SIG-M5 (cell line): ENCODE data around the gene FRRS1L.

Source experiments
- DNase-seq: peaks from one replicate; lab custom pipeline; 2025; lab: John Stamatoyannopoulos, UW

Gene FRRS1L

DNA sequence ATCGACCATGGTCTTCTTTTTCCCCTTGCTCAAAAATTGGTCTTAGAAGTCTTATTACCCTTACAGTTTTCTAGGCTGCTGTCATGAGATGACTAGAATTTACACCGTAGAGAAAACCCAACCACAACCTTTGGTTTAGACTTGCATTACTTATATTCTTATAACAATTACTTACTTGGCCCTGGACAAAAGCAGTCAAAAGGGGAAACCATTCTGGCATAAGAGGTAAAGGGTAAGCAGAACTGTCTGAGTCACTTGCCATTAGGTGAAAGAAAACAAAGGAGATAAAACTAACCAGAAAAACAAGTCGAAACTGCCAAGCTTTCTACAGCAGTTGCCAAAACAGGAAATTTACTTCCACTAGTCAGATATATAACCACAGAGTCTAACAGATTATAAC lies 65.2 kb downstream of the FRRS1L start:
- DNase-seq = no peak

DNA sequence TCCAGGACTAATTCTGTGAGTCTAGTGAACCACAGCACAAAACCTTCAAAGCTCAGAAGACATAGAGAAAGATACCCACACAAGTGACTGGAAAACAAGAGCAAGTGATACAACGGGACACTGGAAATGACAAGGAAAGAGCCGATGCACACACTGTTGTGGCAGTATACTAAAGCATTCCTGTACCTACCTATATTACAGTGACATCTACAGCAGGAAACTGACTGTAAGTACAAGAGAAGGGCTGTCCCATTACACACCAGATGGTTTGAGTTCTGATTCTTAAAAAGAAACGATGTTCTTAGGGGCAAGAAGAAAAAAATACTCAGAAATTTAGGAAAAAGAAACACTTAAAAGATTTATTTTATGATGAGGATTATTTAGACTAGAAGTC lies 65.8 kb downstream of the FRRS1L start:
- DNase-seq = no peak

DNA sequence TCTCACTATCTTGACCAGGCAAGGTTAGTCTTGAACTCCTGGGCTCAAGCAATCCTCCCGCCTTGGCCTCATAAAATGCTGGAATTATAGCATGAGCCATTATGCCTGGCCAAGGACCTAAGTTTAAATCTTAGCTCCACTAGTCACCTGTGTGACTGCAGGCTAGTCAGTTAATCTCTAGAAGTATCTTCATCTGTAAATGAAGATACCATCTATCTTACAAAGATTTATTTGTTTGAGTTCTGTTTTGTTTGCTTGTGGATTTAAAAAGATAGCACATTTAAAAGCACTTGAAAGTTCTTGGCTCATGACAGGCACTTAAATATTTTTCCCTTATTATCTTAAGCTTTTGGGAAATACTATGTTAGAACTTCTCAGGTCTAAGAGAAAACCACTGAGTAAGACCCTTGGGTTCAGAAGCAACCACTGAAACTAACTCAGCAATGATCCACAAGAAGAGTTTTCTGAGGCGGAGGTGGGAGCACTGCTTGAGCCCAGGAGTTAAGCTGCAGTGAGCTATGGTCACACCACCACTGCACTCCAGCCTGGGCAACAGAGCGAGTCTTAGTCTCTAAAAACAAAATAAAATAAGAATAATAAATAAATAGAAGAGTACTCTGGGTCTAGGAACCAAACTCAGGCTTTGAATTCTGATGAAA lies 66.4 kb downstream of the FRRS1L start:
- no peak for DNase-seq

DNA sequence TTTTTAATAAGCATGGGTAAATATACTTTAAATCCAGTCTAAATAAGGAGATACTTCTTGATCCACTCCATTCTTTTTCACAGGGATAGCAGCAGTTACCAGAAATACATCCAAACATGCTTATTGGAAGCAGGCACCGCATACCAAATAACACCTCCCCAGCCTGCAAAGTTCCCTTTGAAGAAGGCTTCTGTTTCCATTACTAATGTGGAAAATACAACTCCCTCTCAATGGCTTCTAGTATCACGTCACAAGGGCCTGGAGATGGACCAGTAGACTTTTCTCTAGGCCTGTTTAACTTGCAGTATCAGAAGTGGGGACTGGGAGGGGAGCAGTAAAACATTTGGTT lies 68.1 kb downstream of the FRRS1L start:
- no peak for DNase-seq

DNA sequence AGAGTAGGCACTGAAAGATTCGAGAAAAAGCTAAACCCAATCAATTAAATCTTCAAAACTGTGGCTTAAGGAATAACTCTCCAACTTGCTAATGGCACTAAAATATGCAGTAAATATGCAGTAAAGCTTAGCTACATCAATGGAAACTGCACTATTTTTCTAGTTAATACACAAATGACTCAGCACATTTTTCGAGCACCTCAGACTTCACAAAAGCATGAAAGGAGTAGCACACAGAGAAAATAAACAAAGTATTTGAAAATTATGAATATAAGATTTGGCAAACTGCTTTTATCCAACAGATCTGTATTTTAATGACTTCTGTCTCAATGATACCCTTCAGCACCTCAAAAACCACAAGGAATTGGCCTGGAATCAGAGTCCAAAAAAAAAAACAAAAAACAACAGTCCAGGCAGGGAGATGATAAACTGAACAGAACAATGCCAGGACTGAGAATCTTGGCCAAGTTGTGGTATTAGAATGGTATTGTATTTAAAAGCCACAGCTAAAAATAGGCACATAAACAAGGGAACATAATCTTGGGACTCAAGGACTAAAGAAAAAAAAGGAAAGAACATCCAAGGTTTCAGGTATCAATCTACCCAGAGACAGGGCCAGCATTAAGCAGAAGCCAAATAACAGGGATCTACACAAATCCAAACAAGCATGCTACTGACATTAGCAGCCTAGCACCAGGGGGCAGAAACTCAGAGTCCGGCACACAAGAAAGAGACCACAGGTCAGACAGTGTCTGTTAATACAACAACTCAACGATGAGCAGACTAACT lies 68.7 kb downstream of the FRRS1L start:
- DNase-seq = no peak

DNA sequence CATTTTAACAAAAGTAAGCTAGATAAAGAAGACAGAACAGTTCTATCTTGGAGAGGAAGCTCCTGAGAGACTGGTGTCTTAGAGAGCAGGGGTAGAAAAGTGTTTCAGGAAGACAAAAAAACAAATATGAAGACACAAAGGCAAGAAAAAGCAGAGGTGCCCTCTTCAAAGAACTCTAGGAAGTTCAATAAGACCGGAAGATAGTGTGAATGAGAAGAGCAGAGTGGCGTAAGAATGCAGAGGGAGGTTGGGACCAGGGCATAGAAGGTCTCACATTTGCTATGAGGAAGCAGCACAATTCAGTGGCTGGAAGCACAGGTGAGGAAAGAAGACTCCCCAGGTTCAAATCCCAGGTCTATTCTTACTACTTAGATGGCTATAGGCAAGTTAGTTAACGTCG lies 69.9 kb downstream of the FRRS1L start:
- no peak for DNase-seq

DNA sequence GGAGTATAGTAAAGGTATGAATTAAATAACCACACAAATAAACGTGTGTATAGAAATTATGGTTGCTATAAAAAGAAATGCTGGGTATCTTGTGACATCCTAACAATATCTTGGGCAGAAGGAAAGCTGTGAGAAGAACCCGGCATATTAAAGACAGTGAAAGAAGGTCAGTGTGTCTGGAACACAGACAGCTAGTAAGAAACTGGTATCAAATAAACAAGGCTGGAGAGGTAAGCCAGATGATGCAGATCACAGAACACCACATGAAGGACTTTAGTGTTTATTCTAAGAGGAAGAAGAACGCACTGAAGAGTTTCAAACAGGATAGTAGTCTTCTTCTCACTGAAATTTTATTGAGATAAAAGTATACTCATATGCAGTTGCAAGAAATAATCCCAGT lies 71.7 kb downstream of the FRRS1L start:
- no peak for DNase-seq

DNA sequence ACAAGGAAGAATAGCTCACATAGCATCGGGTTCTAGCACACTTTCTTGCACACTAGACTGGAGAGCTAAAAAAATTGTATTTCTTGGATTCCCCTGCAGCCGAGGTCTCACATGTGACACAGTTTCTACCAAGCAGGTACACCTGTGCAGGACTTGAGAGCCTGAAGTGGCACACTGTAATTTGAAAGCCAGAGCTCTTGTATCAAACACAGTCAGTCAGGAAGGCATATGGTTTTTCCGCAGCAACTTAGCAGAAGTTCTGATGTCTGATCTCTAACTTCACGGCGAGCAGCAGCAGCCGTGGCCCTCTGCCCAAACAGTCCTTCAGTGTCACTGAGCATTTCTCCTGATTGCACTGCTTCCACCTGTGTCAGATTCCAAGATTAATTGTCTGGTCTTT lies 72.8 kb downstream of the FRRS1L start:
- DNase-seq = no peak

DNA sequence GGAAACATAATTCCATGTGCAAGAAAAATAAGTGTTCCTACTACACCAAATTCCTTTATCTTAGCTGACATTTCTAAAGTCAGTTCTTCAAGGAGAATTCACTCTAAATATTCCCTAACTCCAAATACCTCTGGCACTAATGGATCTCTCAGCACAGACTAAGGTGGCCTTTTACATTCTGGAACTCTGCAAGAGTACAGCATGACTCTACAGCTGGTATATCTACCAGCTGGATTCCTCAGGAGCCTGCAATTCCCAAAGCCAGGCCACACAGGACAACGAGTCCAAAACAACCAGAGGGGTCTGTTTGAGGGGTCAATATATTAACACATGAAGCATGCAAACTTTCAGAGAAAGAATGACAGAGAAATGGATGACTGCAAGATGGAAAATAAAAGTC lies 74.5 kb downstream of the FRRS1L start:
- no peak for DNase-seq

DNA sequence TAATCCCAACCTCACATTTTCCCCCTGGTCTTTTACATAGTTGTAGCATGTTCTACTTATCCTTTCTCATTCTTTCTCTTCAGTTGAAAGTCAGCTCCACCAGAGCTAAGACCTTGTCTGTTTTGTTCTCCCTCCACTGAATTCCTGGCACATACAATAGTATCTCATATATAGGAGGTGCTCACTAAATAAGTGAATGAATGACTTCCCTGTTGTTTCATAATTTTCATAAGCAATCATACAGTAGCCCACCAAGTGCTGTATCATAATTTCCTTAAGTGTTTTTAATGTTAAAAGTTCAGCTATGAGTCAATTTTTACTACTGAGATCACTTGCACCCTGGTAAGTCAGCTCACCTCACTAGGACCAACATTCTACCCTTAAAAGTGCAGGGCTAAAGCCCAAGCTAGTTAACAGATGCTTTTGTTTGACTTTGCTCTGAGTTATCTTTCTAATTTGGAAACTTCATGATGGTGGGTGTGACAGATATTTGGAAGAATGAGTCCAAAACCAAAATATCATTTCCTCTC lies 74.9 kb downstream of the FRRS1L start:
- DNase-seq = no peak

DNA sequence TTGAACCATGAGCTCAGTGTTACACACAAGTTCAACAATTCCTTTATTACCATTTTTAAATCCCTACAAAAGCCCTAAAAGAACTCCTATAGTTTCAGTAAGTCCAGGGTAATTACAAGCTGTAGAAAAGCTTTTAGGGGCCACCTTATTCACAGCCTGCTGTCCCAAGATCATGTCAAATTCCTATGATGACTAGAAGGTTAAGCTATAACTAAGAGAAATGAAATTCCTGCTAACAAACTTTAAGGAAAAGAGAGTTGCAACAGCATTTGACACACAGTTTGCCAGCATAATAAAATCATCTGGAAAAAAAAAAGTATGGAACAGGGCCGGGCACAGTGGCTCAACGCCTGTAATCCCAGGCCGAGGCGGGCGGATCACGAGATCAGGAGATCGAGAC lies 78.8 kb downstream of the FRRS1L start:
- no peak for DNase-seq

DNA sequence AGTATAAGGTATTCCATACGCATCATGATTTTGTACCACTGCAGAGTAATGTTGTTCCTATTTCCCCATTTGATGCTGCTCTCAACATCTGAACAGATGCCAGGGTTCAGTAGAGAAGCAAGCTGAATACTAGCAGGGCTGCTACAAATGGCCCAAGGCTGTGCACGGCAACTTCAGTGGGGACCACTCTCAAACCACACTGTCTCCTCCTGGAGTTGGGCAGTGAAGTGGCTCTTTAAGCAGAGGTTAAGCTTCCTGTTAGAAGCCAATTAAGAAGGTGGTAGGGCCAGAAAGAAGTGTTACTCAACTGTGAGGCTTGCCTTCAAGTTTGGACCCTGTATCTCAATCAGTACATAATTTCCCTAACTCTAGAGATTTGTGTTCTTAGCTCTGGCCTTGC lies 79.3 kb downstream of the FRRS1L start:
- DNase-seq = no peak

DNA sequence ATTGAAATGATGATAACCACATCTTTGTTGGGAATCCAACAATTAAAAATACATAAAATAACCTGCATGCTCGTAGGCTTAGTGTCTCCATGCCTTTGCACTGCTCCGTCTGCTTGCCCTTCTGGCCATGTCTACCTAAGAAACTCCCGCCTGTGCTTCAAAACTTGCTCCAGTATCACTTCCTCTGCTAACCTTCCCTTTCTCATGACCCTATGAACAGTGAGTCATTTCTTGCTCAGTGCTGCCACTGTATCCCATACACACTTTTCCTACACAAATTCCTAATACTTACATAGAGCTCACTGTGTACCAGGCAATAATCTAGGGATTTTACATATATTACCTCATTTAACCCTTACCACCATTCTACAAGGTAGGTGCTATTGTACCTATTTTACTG lies 80.8 kb downstream of the FRRS1L start:
- DNase-seq = no peak

DNA sequence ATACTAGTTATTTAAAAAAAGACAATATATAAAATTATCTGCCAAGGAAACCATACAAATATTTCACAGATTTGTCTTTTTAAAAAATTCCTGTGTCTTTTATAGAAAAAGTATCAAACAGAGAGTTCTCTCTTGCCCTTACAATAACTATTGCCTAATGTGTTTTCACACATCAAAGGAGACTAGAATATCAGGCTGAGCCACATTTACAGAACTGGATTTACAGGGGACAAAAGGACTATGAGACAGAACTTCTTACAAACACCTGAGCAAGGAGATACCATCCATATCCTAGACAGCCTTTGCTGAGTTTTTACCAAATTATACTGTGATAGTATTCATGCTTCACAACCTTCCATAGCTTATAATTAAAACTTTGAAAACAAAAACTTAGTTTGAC lies 81.5 kb downstream of the FRRS1L start:
- no peak for DNase-seq

DNA sequence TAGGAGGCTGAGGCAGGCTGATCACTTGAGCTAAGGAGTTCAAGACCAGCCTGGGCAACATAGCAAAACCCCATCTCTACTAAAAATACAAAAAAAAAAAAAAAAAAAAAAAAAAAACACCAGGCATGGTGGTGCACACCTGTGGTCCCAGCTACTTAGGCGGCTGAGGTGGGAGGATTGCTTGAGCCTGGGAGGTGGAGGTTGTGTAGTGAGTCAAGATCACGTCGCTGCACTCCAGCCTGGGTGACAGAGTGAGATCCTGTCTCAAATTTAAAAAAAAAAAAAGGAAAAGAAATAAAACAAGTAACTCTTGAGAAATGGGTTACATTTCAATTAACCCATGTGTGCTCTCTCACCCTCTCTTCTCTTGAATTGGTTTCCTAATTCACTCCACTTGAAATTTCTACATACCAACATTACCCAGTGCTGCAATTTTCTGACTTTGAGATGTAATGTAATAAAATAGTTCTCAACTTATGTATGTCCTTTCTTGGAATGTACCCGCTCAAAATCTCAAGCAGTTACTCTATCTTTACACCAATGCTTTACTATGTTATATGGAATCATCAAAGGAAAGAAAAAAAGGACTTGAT lies 83.1 kb downstream of the FRRS1L start:
- DNase-seq = no peak

DNA sequence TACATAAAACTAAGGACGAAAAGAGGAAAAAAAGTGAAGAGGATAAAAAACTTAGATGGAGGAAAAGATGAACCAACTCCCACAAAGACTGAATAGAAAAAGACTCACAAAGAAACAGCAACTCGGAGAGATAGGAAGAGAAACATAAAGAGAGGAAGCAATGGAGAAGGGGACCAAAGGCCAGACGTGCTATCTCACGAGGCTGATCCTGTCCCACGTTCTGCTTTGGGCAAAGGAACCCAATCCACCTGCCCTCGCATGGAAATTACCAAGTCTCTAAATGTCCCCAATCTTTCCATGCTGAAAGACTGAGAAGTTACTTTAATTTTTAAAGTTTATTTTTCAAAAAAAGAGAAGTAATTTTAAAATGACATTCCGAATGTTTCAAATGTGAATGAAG lies 83.9 kb downstream of the FRRS1L start:
- DNase-seq = no peak

DNA sequence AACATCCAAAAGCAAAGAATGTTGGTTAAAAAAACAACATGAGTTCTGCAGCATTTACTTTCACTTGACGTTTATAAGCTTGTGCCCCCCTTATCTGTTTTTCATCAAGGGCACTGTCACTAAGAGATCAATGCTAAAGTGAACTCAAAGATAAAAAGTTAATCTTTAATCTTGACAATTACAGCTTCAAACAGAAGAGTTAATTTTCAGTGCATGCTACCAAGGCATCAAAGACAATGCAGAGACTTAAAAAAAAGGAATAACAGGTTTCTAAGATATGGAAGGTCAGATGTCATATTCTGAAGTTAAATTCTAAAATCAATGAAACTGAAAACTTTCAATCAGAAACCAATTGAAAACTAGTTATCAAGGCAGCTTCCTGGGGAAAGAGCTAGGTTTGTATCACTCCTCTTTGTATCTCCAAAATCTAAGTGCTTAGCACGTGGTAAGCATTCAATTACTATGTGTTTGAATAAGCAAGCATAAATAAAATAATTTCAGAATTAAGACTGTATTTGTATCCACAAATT lies 84.9 kb downstream of the FRRS1L start:
- no peak for DNase-seq
